ENCODE results near the gene DOHH. TPM values are rescaled to one million over a fixed set of nuclear protein-coding genes. Genes with fewer than 3 reads are reported as not detected.
"Not testable (repeated sequence)": the region's sequence is repeated elsewhere in the genome, so short reads cannot be mapped to it uniquely, and the experiment has no call there.

DOHH gene
- total and polyA plus RNA-seq, 2 donors (not counting 3 experiments of a cell fraction or from before 2014, with no cell fraction given) = 8.7 to 15.2 TPM

DNA sequence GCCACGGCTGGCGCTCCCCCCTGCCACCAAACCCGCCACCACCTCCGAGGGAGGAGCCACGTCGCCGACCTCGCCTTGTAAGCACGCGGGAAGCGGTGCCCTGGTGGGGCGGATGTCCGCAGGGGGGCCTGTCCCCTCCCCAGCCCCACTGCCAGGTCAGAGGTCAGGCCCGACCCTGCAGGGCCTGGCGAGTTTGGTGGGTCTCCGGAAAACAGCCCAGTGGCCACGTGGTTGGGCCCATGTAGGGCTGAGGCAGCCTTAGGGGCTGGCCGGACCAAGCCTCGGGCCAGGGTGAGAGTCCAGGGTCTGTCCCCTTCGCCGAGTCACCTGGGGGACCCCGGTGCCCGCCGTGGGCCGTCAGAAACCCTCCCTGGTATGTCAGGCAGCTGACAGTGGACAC is 46.6 kb downstream of the DOHH start:
- peaks cover 24% of the 10 kb centered on the region for H3K4me1 ChIP-seq (ENCODE audit: control insufficient read depth, extremely low read depth, insufficient read depth, low read length)
- H3K9me3 ChIP-seq (replicated peaks; ENCODE audit: control insufficient read depth, insufficient read depth, low read length) = no peaks in the 10 kb centered on the region
- BruUV-seq (replicated peaks) = no TSS peak
- H3K9ac ChIP-seq (replicated peaks; ENCODE audit: extremely low read depth, insufficient read depth, low read length) = no peak overlapping the region
- no peak overlapping the region for H3K4me2 ChIP-seq (ENCODE audit: insufficient read depth, low read length)
- H3K79me2 ChIP-seq (ENCODE audit: control insufficient read depth, insufficient read depth, low read length) = peaks cover 5% of the 10 kb centered on the region
- no peaks in the 10 kb centered on the region for H4K20me1 ChIP-seq (replicated peaks; ENCODE audit: control insufficient read depth, extremely low read depth, insufficient read depth, low read length)
- TF ChIP-seq POLR2AphosphoS5 (IDR thresholded peaks at IDR 0.05; ENCODE audit: insufficient read depth, low read depth, low read length) = no peak
- no peak for TF ChIP-seq MYC (IDR thresholded peaks at IDR 0.05; ENCODE audit: low read depth, low read length)
- TF ChIP-seq JUN (IDR thresholded peaks at IDR 0.05; ENCODE audit: borderline replicate concordance, insufficient read depth, insufficient read length, low read depth) = no peak
- TF ChIP-seq GATA2 (IDR thresholded peaks at IDR 0.05; ENCODE audit: insufficient read depth, insufficient read length, low read depth, low read length) = no peak
- TF ChIP-seq, protein P1, sequence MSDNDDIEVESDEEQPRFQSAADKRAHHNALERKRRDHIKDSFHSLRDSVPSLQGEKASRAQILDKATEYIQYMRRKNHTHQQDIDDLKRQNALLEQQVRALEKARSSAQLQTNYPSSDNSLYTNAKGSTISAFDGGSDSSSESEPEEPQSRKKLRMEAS (IDR thresholded peaks at IDR 0.05; ENCODE audit: insufficient read depth, insufficient read length) = no peak
- no peak for TF ChIP-seq FOS (IDR thresholded peaks at IDR 0.05; ENCODE audit: borderline replicate concordance, insufficient read depth, low read length)
- TF ChIP-seq CTCF (IDR thresholded peaks at IDR 0.05; ENCODE audit: extremely low read depth in 1 of 2, insufficient read depth in 1 of 2, low read depth in 1 of 2, low read length in 2 of 2) = no peak
- no peak for TF ChIP-seq POLR2A (IDR thresholded peaks at IDR 0.05; ENCODE audit: low read depth, low read length)
- TF ChIP-seq EZH2 (IDR thresholded peaks at IDR 0.05; ENCODE audit: borderline replicate concordance, low read depth, low read length, severe bottlenecking) = no peak
- H3K9me1 ChIP-seq (replicated peaks; ENCODE audit: control insufficient read depth, extremely low read depth, insufficient read depth, low read length) = no peaks in the 10 kb centered on the region
- no peak overlapping the region for H2AFZ ChIP-seq (ENCODE audit: low read depth, low read length)
- dilution Hi-C loops (cut with MboI; ENCODE audit: extremely low pct_ligation_motif_present, low sequenced_read_pairs) (no loop called here), intact Hi-C loops (cut with micrococcal nuclease) (no loop called here)
- no peaks in the 10 kb centered on the region for H3K27me3 ChIP-seq (ENCODE audit: control insufficient read depth in 2 of 2, insufficient read depth in 2 of 2, low read length in 2 of 2)
- no peak overlapping the region for H3K27ac ChIP-seq (ENCODE audit: insufficient read depth, low read depth, low read length)
- H3K4me3 ChIP-seq (replicated peaks in 1 of 3; ENCODE audit: insufficient read depth in 1 of 3, low read depth in 1 of 3, low read length in 3 of 3) = no peak overlapping the region
- ChIA-PET CTCF (no interaction called here), POLR2A (no interaction called here)
- no peak for DNase-seq (ENCODE audit: low read depth, low spot score)
- H3K36me3 ChIP-seq (ENCODE audit: control insufficient read depth in 2 of 2, extremely low read depth in 1 of 2, insufficient read depth in 2 of 2, low read length in 2 of 2) = peaks cover 5 to 35% of the 10 kb centered on the region in 2 experiments
- FAIRE-seq = no peak

GRCh38 chr19:3452942-3453214 is 47.6 kb downstream of the DOHH start:
- Histone ChIP-seq H3K4me1 (ENCODE audit: control insufficient read depth, extremely low read depth, insufficient read depth, low read length) (peaks cover 15% of the 10 kb centered on the region), H3K36me3 (ENCODE audit: control insufficient read depth in 2 of 2, extremely low read depth in 1 of 2, insufficient read depth in 2 of 2, low read length in 2 of 2) (peaks cover 5 to 41% of the 10 kb centered on the region in 2 experiments)
- H3K9me1 ChIP-seq (replicated peaks; ENCODE audit: control insufficient read depth, extremely low read depth, insufficient read depth, low read length); H3K4me2 ChIP-seq (ENCODE audit: insufficient read depth, low read length); FAIRE-seq; H4K20me1 ChIP-seq (replicated peaks; ENCODE audit: control insufficient read depth, extremely low read depth, insufficient read depth, low read length); H2AFZ ChIP-seq (ENCODE audit: low read depth, low read length); BruUV-seq (replicated peaks); H3K9me3 ChIP-seq (replicated peaks; ENCODE audit: control insufficient read depth, insufficient read depth, low read length); H3K79me2 ChIP-seq (ENCODE audit: control insufficient read depth, insufficient read depth, low read length); H3K9ac ChIP-seq (replicated peaks; ENCODE audit: extremely low read depth, insufficient read depth, low read length); DNase-seq (ENCODE audit: low read depth, low spot score); dilution Hi-C loops (cut with MboI; ENCODE audit: extremely low pct_ligation_motif_present, low sequenced_read_pairs); H3K27ac ChIP-seq (ENCODE audit: insufficient read depth, low read depth, low read length); H3K27me3 ChIP-seq (ENCODE audit: control insufficient read depth in 2 of 2, insufficient read depth in 2 of 2, low read length in 2 of 2); H3K4me3 ChIP-seq (replicated peaks in 1 of 3; ENCODE audit: insufficient read depth in 1 of 3, low read depth in 1 of 3, low read length in 3 of 3); CTCF ChIA-PET; POLR2A ChIA-PET; intact Hi-C loops (cut with micrococcal nuclease): not testable (repeated sequence)

All from endothelial cell of umbilical vein (primary cell).